HL-60 (cell line): ENCODE results near the gene DDAH1.

Experiments
- CTCF ChIP-seq: IDR thresholded peaks from one replicate; pipeline ENCODE4 v1.5.1; 2011; ENCODE audit warnings: low read length, control low read depth, inconsistent platforms; ENCODE audit not compliant: insufficient read depth
- POLR2AphosphoS5 ChIP-seq: IDR thresholded peaks from 2 replicates; pipeline ENCODE4 v1.6.1; 2012; ENCODE audit warnings: low read depth
- SPI1 ChIP-seq: IDR thresholded peaks from 2 replicates; pipeline ENCODE4 v1.6.1; 2012; ENCODE audit warnings: low read depth, mild to moderate bottlenecking, borderline replicate concordance

DNA sequence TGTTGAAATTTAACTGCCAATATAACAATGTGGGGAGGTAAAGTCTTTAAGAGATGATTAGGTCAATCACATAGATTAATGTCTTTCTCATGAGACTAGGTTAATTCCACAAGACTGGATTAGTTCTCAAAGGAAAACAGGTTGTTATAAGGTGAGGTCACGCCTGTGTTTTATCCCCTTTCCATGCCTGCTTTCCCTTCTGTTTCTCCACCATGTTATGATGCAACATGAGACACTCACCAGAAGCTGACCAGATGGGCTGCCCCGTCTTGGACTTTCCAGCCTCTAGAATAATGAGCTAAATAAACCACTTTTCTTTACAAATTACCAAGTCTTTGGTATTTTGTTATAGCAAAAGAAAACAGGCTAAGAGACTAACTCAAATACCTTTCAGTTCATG, 70.8 kb downstream of the DDAH1 start:
- TF ChIP-seq CTCF (no peak), POLR2AphosphoS5 (no peak), SPI1 (no peak)
